ENCODE data around the gene EPO.

The EPO gene

GRCh38 chr7:100720279-100720670 is at the start of gene EPO:
EPO (plus strand) TSS chr7:100720468; CDS start chr7:100720981, 513 bp downstream.
- Histone ChIP-seq H3K36me3 (ENCODE audit: insufficient read depth, low read length) (no peaks in the 10 kb centered on the region), H3K4me3 (no peak within 1 kb of the TSS), H3K9ac (ENCODE audit: insufficient read length) (no peak within 1 kb of the TSS), H3K27ac (no peak within 1 kb of the TSS), H3K9me3 (ENCODE audit: low read depth, low read length) (no peaks in the 10 kb centered on the region)
- no peak for DNase-seq (ENCODE audit: low read depth, low spot score)
- TF ChIP-seq POLR2AphosphoS5 (IDR thresholded peaks at IDR 0.05; ENCODE audit: borderline replicate concordance, low read depth, low read length) (no peak), EZH2 (IDR thresholded peaks at IDR 0.05) (no peak), FOXP2 (optimal IDR thresholded peaks at IDR 0.05; ENCODE audit: control extremely low read depth, extremely low read length, insufficient read depth) (no peak)

- Histone ChIP-seq H3K9me3 (ENCODE audit: low read depth, low read length) (no peaks in the 10 kb centered on the region), H3K27ac (no peak overlapping the region), H3K36me3 (ENCODE audit: insufficient read depth, low read length) (peaks cover 3% of the 10 kb centered on the region; the same call in 1 of the 2 replicates), H3K4me3 (no peak overlapping the region), H3K9ac (ENCODE audit: insufficient read length) (no peak overlapping the region)
- DNase-seq (ENCODE audit: low read depth, low spot score) = no peak
- no peak for TF ChIP-seq EZH2 (IDR thresholded peaks at IDR 0.05)
- TF ChIP-seq POLR2AphosphoS5 (IDR thresholded peaks at IDR 0.05; ENCODE audit: borderline replicate concordance, low read depth, low read length) = no peak
- TF ChIP-seq FOXP2 (optimal IDR thresholded peaks at IDR 0.05; ENCODE audit: control extremely low read depth, extremely low read length, insufficient read depth) = no peak
These were observed 48.6 kb upstream of the EPO start for GRCh38 chr7:100671353-100672327.

GRCh38 chr7:100673302-100673941 is 46.8 kb upstream of the EPO start, which contains the start of gene GNB2:
GNB2 (plus strand) TSS chr7:100673740; CDS start chr7:100676266, 2,526 bp downstream.
- Histone ChIP-seq H3K36me3 (ENCODE audit: insufficient read depth, low read length) (peaks cover 17% of the 10 kb centered on the region; the same call in 1 of the 2 replicates), H3K27ac (peak within 1 kb of the TSS; percentile 99), H3K4me3 (peak within 1 kb of the TSS; percentile 97), H3K9ac (ENCODE audit: insufficient read length) (peak within 1 kb of the TSS; percentile 94), H3K9me3 (ENCODE audit: low read depth, low read length) (no peaks in the 10 kb centered on the region)
- peak; percentile 97 for DNase-seq (ENCODE audit: low read depth, low spot score)
- TF ChIP-seq EZH2 (IDR thresholded peaks at IDR 0.05) (no peak), FOXP2 (optimal IDR thresholded peaks at IDR 0.05; ENCODE audit: control extremely low read depth, extremely low read length, insufficient read depth) (peak; percentile 88), POLR2AphosphoS5 (IDR thresholded peaks at IDR 0.05; ENCODE audit: borderline replicate concordance, low read depth, low read length) (peak; percentile 80)

GRCh38 chr7:100673942-100674410 is 46.3 kb upstream of the EPO start:
- no peak for DNase-seq (ENCODE audit: low read depth, low spot score)
- TF ChIP-seq POLR2AphosphoS5 (IDR thresholded peaks at IDR 0.05; ENCODE audit: borderline replicate concordance, low read depth, low read length) = 0 out of 2 replicates have a peak, but pooled peaks have one; percentile 2
- TF ChIP-seq FOXP2 (optimal IDR thresholded peaks at IDR 0.05; ENCODE audit: control extremely low read depth, extremely low read length, insufficient read depth) = no peak
- TF ChIP-seq EZH2 (IDR thresholded peaks at IDR 0.05) = no peak
- no peaks in the 10 kb centered on the region for H3K9me3 ChIP-seq (ENCODE audit: low read depth, low read length)
- H3K4me3 ChIP-seq = peak overlapping the region; percentile 97
- peak overlapping the region; percentile 99 for H3K27ac ChIP-seq
- peak overlapping the region; percentile 94 for H3K9ac ChIP-seq (ENCODE audit: insufficient read length)
- peaks cover 19% of the 10 kb centered on the region; the same call in 1 of the 2 replicates for H3K36me3 ChIP-seq (ENCODE audit: insufficient read depth, low read length)

- Histone ChIP-seq H3K9me3 (ENCODE audit: low read depth, low read length) (no peaks in the 10 kb centered on the region), H3K27ac (no peak overlapping the region), H3K9ac (ENCODE audit: insufficient read length) (peak overlapping the region; percentile 94), H3K4me3 (peak overlapping the region; percentile 97), H3K36me3 (ENCODE audit: insufficient read depth, low read length) (peaks cover 24% of the 10 kb centered on the region)
- no peak for DNase-seq (ENCODE audit: low read depth, low spot score)
- TF ChIP-seq POLR2AphosphoS5 (IDR thresholded peaks at IDR 0.05; ENCODE audit: borderline replicate concordance, low read depth, low read length) = no peak
- TF ChIP-seq EZH2 (IDR thresholded peaks at IDR 0.05) = no peak
- no peak for TF ChIP-seq FOXP2 (optimal IDR thresholded peaks at IDR 0.05; ENCODE audit: control extremely low read depth, extremely low read length, insufficient read depth)
These were observed 45.7 kb upstream of the EPO start for GRCh38 chr7:100674411-100675104.

GRCh38 chr7:100675105-100675451 is 45.2 kb upstream of the EPO start:
- Histone ChIP-seq H3K36me3 (ENCODE audit: insufficient read depth, low read length) (peaks cover 27% of the 10 kb centered on the region), H3K27ac (no peak overlapping the region), H3K9ac (ENCODE audit: insufficient read length) (no peak overlapping the region), H3K4me3 (peak overlapping the region; percentile 97), H3K9me3 (ENCODE audit: low read depth, low read length) (no peaks in the 10 kb centered on the region)
- TF ChIP-seq FOXP2 (optimal IDR thresholded peaks at IDR 0.05; ENCODE audit: control extremely low read depth, extremely low read length, insufficient read depth) (no peak), POLR2AphosphoS5 (IDR thresholded peaks at IDR 0.05; ENCODE audit: borderline replicate concordance, low read depth, low read length) (no peak), EZH2 (IDR thresholded peaks at IDR 0.05) (no peak)
- no peak for DNase-seq (ENCODE audit: low read depth, low spot score)

GRCh38 chr7:100675581-100676350 is 44.5 kb upstream of the EPO start:
- Histone ChIP-seq H3K9me3 (ENCODE audit: low read depth, low read length) (no peaks in the 10 kb centered on the region), H3K9ac (ENCODE audit: insufficient read length) (no peak overlapping the region), H3K4me3 (peak overlapping the region; percentile 97), H3K27ac (no peak overlapping the region; the same call in 1 of the 2 replicates), H3K36me3 (ENCODE audit: insufficient read depth, low read length) (peaks cover 33% of the 10 kb centered on the region)
- DNase-seq (ENCODE audit: low read depth, low spot score) = no peak
- no peak for TF ChIP-seq EZH2 (IDR thresholded peaks at IDR 0.05)
- peak; percentile 35; the same call in 1 of the 2 replicates for TF ChIP-seq POLR2AphosphoS5 (IDR thresholded peaks at IDR 0.05; ENCODE audit: borderline replicate concordance, low read depth, low read length)
- TF ChIP-seq FOXP2 (optimal IDR thresholded peaks at IDR 0.05; ENCODE audit: control extremely low read depth, extremely low read length, insufficient read depth) = no peak

All from SK-N-MC (cell line).